ENCODE data around the gene CDK6. TPM values are rescaled to one million over a fixed set of nuclear protein-coding genes. Genes with fewer than 3 reads are reported as not detected.

Gene CDK6
- total and polyA plus RNA-seq, 10 of the 15 experiments (the other 5 are each of a cell fraction or from before 2014, with no cell fraction given): 8.0 to 118 (median 45.8) TPM

DNA sequence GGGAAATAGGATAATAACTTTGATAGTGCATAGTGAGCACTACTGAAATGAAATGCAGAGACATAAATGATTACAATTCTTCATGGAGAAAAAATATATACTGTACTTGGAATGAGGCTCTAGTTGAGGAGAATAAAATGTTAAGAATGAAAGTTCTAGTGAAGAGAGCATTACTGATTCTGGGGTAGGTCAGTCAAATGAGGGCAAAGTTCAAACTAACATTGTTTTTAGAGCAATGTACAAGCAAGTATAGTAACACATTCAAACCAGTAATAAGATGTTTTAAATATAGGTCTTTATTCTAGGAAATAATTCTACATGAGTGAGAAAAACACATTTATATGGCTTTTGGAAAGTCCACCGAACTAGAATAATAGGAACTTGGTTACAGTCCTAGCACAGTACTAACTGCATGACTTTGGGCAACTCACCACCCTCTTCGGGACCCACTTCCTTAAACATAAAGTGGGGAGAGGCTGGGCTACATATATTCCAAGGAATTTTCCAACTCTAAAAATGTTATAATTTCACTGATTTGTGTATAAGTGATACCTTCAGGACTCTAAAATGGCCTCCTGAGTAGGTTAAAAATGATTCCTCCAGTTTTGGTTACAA lies 86.4 kb downstream of the CDK6 start:
- H3K4me1 ChIP-seq (ENCODE audit: control insufficient read depth, insufficient read depth, low read length): peaks cover 1% of the 10 kb centered on the region; the same call in 1 of the 2 replicates
- WGBS (ENCODE audit: insufficient coverage, insufficient replicate concordance, low lambda C conversion rate, missing lambda C conversion rate): 64% methylated on average over 2 of the region's 2 CpGs
- H3K79me2 ChIP-seq (ENCODE audit: control insufficient read depth, insufficient read depth, low read length): peaks cover 12% of the 10 kb centered on the region
- intact Hi-C loops (cut with micrococcal nuclease; ENCODE audit: unreplicated experiment): no loop called here
- H3K36me3 ChIP-seq (ENCODE audit: control insufficient read depth in 2 of 2, insufficient read depth in 2 of 2, low read length in 1 of 2): peaks cover 0 to 1% of the 10 kb centered on the region in 2 experiments; a peak in 2 of 4 replicates
- FAIRE-seq (no peak), ATAC-seq (no peak), DNase-seq (ENCODE audit: low read depth, low spot score) (no peak)
- BruUV-seq (replicated peaks): no TSS peak
- RAD21 ChIA-PET (ENCODE audit: unreplicated experiment): no interaction called here
- H3K9me3 ChIP-seq (replicated peaks; ENCODE audit: control insufficient read depth, insufficient read depth, low read length): peaks cover 3% of the 10 kb centered on the region; the same call in 2 of the 3 replicates
- no peak overlapping the region for H3K9ac ChIP-seq (ENCODE audit: control insufficient read depth, insufficient read depth, low read length)
- in situ Hi-C loops (cut with MboI): no loop called here
- POLR2A ChIA-PET: no interaction called here
- no peak overlapping the region for H3K4me3 ChIP-seq
- no peak overlapping the region for H3K4me2 ChIP-seq (ENCODE audit: control insufficient read depth, insufficient read depth)
- SMC1A ChIA-PET (ENCODE audit: uncharacterized antibody, unreplicated experiment): interaction anchor here (1.0 to 1.2 kb wide), 2 partner anchors 12 to 64 kb away, joined by 4 read pairs; no protein-coding TSS in a partner anchor
- no peaks in the 10 kb centered on the region for H3K27me3 ChIP-seq (replicated peaks in 1 of 2; ENCODE audit: control insufficient read depth in 2 of 2, insufficient read depth in 2 of 2, low read length in 1 of 2)
- H3K27ac ChIP-seq (ENCODE audit: control insufficient read depth, insufficient read depth): no peak overlapping the region
- no peaks in the 10 kb centered on the region for H4K20me1 ChIP-seq (ENCODE audit: control insufficient read depth, insufficient read depth)
- no peak overlapping the region for H2AFZ ChIP-seq (ENCODE audit: control insufficient read depth, low read depth, low read length)
- CTCF ChIA-PET: no interaction called here
- TF ChIP-seq, protein P1, sequence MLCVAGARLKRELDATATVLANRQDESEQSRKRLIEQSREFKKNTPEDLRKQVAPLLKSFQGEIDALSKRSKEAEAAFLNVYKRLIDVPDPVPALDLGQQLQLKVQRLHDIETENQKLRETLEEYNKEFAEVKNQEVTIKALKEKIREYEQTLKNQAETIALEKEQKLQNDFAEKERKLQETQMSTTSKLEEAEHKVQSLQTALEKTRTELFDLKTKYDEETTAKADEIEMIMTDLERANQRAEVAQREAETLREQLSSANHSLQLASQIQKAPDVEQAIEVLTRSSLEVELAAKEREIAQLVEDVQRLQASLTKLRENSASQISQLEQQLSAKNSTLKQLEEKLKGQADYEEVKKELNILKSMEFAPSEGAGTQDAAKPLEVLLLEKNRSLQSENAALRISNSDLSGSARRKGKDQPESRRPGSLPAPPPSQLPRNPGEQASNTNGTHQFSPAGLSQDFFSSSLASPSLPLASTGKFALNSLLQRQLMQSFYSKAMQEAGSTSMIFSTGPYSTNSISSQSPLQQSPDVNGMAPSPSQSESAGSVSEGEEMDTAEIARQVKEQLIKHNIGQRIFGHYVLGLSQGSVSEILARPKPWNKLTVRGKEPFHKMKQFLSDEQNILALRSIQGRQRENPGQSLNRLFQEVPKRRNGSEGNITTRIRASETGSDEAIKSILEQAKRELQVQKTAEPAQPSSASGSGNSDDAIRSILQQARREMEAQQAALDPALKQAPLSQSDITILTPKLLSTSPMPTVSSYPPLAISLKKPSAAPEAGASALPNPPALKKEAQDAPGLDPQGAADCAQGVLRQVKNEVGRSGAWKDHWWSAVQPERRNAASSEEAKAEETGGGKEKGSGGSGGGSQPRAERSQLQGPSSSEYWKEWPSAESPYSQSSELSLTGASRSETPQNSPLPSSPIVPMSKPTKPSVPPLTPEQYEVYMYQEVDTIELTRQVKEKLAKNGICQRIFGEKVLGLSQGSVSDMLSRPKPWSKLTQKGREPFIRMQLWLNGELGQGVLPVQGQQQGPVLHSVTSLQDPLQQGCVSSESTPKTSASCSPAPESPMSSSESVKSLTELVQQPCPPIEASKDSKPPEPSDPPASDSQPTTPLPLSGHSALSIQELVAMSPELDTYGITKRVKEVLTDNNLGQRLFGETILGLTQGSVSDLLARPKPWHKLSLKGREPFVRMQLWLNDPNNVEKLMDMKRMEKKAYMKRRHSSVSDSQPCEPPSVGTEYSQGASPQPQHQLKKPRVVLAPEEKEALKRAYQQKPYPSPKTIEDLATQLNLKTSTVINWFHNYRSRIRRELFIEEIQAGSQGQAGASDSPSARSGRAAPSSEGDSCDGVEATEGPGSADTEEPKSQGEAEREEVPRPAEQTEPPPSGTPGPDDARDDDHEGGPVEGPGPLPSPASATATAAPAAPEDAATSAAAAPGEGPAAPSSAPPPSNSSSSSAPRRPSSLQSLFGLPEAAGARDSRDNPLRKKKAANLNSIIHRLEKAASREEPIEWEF (IDR thresholded peaks at IDR 0.05; ENCODE audit: insufficient replicate concordance, low read depth, low read length): no peak
- TF ChIP-seq, protein P2, sequence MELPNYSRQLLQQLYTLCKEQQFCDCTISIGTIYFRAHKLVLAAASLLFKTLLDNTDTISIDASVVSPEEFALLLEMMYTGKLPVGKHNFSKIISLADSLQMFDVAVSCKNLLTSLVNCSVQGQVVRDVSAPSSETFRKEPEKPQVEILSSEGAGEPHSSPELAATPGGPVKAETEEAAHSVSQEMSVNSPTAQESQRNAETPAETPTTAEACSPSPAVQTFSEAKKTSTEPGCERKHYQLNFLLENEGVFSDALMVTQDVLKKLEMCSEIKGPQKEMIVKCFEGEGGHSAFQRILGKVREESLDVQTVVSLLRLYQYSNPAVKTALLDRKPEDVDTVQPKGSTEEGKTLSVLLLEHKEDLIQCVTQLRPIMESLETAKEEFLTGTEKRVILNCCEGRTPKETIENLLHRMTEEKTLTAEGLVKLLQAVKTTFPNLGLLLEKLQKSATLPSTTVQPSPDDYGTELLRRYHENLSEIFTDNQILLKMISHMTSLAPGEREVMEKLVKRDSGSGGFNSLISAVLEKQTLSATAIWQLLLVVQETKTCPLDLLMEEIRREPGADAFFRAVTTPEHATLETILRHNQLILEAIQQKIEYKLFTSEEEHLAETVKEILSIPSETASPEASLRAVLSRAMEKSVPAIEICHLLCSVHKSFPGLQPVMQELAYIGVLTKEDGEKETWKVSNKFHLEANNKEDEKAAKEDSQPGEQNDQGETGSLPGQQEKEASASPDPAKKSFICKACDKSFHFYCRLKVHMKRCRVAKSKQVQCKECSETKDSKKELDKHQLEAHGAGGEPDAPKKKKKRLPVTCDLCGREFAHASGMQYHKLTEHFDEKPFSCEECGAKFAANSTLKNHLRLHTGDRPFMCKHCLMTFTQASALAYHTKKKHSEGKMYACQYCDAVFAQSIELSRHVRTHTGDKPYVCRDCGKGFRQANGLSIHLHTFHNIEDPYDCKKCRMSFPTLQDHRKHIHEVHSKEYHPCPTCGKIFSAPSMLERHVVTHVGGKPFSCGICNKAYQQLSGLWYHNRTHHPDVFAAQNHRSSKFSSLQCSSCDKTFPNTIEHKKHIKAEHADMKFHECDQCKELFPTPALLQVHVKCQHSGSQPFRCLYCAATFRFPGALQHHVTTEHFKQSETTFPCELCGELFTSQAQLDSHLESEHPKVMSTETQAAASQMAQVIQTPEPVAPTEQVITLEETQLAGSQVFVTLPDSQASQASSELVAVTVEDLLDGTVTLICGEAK (IDR thresholded peaks at IDR 0.05; ENCODE audit: borderline replicate concordance): no peak
- TF ChIP-seq TCF12 (IDR thresholded peaks at IDR 0.05; ENCODE audit: low read depth, low read length): no peak
- TF ChIP-seq, protein P3, sequence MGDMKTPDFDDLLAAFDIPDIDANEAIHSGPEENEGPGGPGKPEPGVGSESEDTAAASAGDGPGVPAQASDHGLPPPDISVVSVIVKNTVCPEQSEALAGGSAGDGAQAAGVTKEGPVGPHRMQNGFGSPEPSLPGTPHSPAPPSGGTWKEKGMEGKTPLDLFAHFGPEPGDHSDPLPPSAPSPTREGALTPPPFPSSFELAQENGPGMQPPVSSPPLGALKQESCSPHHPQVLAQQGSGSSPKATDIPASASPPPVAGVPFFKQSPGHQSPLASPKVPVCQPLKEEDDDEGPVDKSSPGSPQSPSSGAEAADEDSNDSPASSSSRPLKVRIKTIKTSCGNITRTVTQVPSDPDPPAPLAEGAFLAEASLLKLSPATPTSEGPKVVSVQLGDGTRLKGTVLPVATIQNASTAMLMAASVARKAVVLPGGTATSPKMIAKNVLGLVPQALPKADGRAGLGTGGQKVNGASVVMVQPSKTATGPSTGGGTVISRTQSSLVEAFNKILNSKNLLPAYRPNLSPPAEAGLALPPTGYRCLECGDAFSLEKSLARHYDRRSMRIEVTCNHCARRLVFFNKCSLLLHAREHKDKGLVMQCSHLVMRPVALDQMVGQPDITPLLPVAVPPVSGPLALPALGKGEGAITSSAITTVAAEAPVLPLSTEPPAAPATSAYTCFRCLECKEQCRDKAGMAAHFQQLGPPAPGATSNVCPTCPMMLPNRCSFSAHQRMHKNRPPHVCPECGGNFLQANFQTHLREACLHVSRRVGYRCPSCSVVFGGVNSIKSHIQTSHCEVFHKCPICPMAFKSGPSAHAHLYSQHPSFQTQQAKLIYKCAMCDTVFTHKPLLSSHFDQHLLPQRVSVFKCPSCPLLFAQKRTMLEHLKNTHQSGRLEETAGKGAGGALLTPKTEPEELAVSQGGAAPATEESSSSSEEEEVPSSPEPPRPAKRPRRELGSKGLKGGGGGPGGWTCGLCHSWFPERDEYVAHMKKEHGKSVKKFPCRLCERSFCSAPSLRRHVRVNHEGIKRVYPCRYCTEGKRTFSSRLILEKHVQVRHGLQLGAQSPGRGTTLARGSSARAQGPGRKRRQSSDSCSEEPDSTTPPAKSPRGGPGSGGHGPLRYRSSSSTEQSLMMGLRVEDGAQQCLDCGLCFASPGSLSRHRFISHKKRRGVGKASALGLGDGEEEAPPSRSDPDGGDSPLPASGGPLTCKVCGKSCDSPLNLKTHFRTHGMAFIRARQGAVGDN (IDR thresholded peaks at IDR 0.05): no peak
- TF ChIP-seq ZSCAN29 (IDR thresholded peaks at IDR 0.05): no peak
- TF ChIP-seq YBX1 (IDR thresholded peaks at IDR 0.05): no peak
- TF ChIP-seq, protein P4, sequence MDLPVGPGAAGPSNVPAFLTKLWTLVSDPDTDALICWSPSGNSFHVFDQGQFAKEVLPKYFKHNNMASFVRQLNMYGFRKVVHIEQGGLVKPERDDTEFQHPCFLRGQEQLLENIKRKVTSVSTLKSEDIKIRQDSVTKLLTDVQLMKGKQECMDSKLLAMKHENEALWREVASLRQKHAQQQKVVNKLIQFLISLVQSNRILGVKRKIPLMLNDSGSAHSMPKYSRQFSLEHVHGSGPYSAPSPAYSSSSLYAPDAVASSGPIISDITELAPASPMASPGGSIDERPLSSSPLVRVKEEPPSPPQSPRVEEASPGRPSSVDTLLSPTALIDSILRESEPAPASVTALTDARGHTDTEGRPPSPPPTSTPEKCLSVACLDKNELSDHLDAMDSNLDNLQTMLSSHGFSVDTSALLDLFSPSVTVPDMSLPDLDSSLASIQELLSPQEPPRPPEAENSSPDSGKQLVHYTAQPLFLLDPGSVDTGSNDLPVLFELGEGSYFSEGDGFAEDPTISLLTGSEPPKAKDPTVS (IDR thresholded peaks at IDR 0.05; ENCODE audit: low read depth, low read length): no peak
- TF ChIP-seq IKZF2 (IDR thresholded peaks at IDR 0.05): no peak

Data from GM12878 (cell line).